CD14-positive monocyte (primary cell): ENCODE data around the gene APEX2. TPM values are rescaled to one million over a fixed set of nuclear protein-coding genes. Genes with fewer than 3 reads are reported as not detected.

Source experiments
- DNase-seq, 3 donors: peaks; one replicate each; pipeline ENCODE4 v3.0.0-alpha.2; 2011 to 2022
- H2AFZ ChIP-seq: 2 replicates; pipeline ENCODE4 v1.6.0; 2012; ENCODE audit warnings: mild to moderate bottlenecking, low read depth, low read length, inconsistent platforms; ENCODE audit not compliant: insufficient read depth, poor library complexity, severe bottlenecking
- H3K27ac ChIP-seq, 2 donors: 1 replicate in 1 of 2; 2 replicates in 1 of 2; pipeline ENCODE4 v1.5.1; 2012 to 2013; ENCODE audit warnings: low read length in 2 of 2, control low read depth in 1 of 2, inconsistent platforms in 1 of 2, low read depth in 1 of 2, mild to moderate bottlenecking in 1 of 2
- H3K27me3 ChIP-seq, 2 donors: one replicate each; pipeline versions ENCODE4 v1.6.0 to v1.6.1; 2011 to 2013; ENCODE audit warnings: low read length in 2 of 2; ENCODE audit not compliant: control insufficient read depth in 2 of 2, insufficient read depth in 2 of 2
- H3K36me3 ChIP-seq, 2 donors: replicated peaks in 1 of 2; 1 replicate in 1 of 2; 2 replicates in 1 of 2; pipeline versions ENCODE4 v1.5.1 to v1.6.1; 2012 to 2013; ENCODE audit warnings: low read length in 2 of 2, control low read depth in 1 of 2, inconsistent platforms in 1 of 2, mild to moderate bottlenecking in 1 of 2; ENCODE audit not compliant: insufficient read depth in 2 of 2, control insufficient read depth in 1 of 2
- H3K4me1 ChIP-seq, 2 donors: 1 replicate in 1 of 2; 2 replicates in 1 of 2; pipeline versions ENCODE4 v1.5.1 to v1.6.1; 2012 to 2013; ENCODE audit warnings: low read length in 2 of 2, control low read depth in 1 of 2, inconsistent platforms in 1 of 2, mild to moderate bottlenecking in 1 of 2, moderate library complexity in 1 of 2; ENCODE audit not compliant: insufficient read depth in 2 of 2, control insufficient read depth in 1 of 2
- H3K4me2 ChIP-seq: replicated peaks from 2 replicates; pipeline ENCODE3; 2012; ENCODE audit warnings: low read length, moderate library complexity, mild to moderate bottlenecking; ENCODE audit not compliant: poor library complexity, severe bottlenecking; ENCODE audit errors: extremely low read depth
- H3K4me3 ChIP-seq, 3 experiments: fragments of 200-600 bp in 1 of 3; sonication (generic) in 1 of 3; replicated peaks in 1 of 3; 1 replicate in 2 of 3; 2 replicates in 1 of 3; pipeline ENCODE4 v1.5.1; 2011 to 2013; ENCODE audit warnings: low read length in 3 of 3, mild to moderate bottlenecking in 3 of 3, control low read depth in 2 of 3, low read depth in 2 of 3, inconsistent platforms in 1 of 3, moderate library complexity in 1 of 3
- H3K79me2 ChIP-seq: 2 replicates; pipeline ENCODE4 v1.6.0; 2012; ENCODE audit warnings: mild to moderate bottlenecking, control low read depth, inconsistent platforms, low read length, moderate library complexity; ENCODE audit not compliant: insufficient read depth
- H3K9ac ChIP-seq: 2 replicates; pipeline ENCODE4 v1.6.0; 2017; ENCODE audit warnings: low read length, mild to moderate bottlenecking; ENCODE audit not compliant: insufficient read depth, poor library complexity, severe bottlenecking
- H3K9me3 ChIP-seq, 2 donors: replicated peaks in 1 of 2; 1 replicate in 1 of 2; 2 replicates in 1 of 2; pipeline versions ENCODE4 v1.5.1 to v1.6.1; 2012 to 2013; ENCODE audit warnings: low read length in 2 of 2, control low read depth in 1 of 2; ENCODE audit not compliant: control insufficient read depth in 1 of 2, insufficient read depth in 1 of 2
- H4K20me1 ChIP-seq: 2 replicates; pipeline ENCODE4 v1.6.0; 2012; ENCODE audit warnings: mild to moderate bottlenecking, low read length, control low read depth, moderate library complexity; ENCODE audit not compliant: insufficient read depth
- H3K27ac Mint-ChIP-seq, 7 donors: one replicate each; pipeline ENCODE4 v1.8.0; 2020; ENCODE audit warnings: mild to moderate bottlenecking in 7 of 7, mixed read lengths in 7 of 7, moderate library complexity in 6 of 7, inconsistent platforms in 2 of 7
- H3K27me3 Mint-ChIP-seq, 3 donors: one replicate each; pipeline ENCODE4 v1.8.0; 2021 to 2022; ENCODE audit warnings: low read depth in 3 of 3, mild to moderate bottlenecking in 3 of 3, mixed read lengths in 3 of 3, moderate library complexity in 3 of 3, inconsistent platforms in 1 of 3
- H3K36me3 Mint-ChIP-seq, 2 donors: one replicate each; pipeline ENCODE4 v1.8.0; 2020; ENCODE audit warnings: mixed read lengths in 2 of 2, inconsistent platforms in 1 of 2, mild to moderate bottlenecking in 1 of 2
- H3K4me1 Mint-ChIP-seq: one replicate; pipeline ENCODE4 v1.8.0; 2020; ENCODE audit warnings: mild to moderate bottlenecking, mixed read lengths
- H3K4me3 Mint-ChIP-seq, 2 donors: one replicate each; pipeline ENCODE4 v1.8.0; 2020; ENCODE audit warnings: mild to moderate bottlenecking in 2 of 2, mixed read lengths in 2 of 2, moderate library complexity in 1 of 2
- H3K9me3 Mint-ChIP-seq, 7 donors: one replicate each; pipeline ENCODE4 v1.8.0; 2020 to 2022; ENCODE audit warnings: mixed read lengths in 7 of 7, mild to moderate bottlenecking in 6 of 7, moderate library complexity in 6 of 7, inconsistent platforms in 2 of 7
- WGBS: methylation state at CpG from one replicate; pipeline ENCODE4 v1.1.5; 2013; ENCODE audit warnings: missing lambda C conversion rate; ENCODE audit not compliant: insufficient coverage; 5-methylcytosine and 5-hydroxymethylcytosine counted together
- intact Hi-C, 2 donors: fragments of 100-400 bp; cut with micrococcal nuclease; formaldehyde crosslinking; loops; one replicate each; pipeline versions ENCODE4 v1.15.0 to v1.15.1; 2023
- polyA plus RNA-seq, 3 donors: library from polyadenylated mRNA; depleted of rRNA in 1 of 3; unstranded in 2 of 3; stranded (reverse) in 1 of 3; fragments of 300-500 nt in 2 of 3; fragments of >200 nt in 1 of 3; fragmentation: Illumina TruSeq in 2 of 3; gene quantifications; 1 replicate in 2 of 3; 2 replicates in 1 of 3; pipeline ENCODE4 v1.2.3, GENCODE V29; 2012 to 2021
- TF ChIP-seq, protein P1 (sequence below): fragments of 200-600 bp; IDR thresholded peaks from one replicate; pipeline ENCODE4 v1.8.0; 2022; ENCODE audit warnings: antibody characterized with exemption, mild to moderate bottlenecking

The APEX2 gene
- polyA plus RNA-seq, 3 donors: 13.3 to 17.8 (median 14.4) TPM

GRCh38 chrX:54991706-54992105 is 8.5 kb upstream of the APEX2 start:
- Mint-ChIP-seq H3K27me3 (peaks cover 2 to 10% (median 2%) of the 10 kb centered on the region in 3 donors), H3K4me1 (peaks cover 8% of the 10 kb centered on the region), H3K36me3 (no peaks in the 10 kb centered on the region), H3K4me3 (no peak overlapping the region), H3K27ac (no peak overlapping the region), H3K9me3 (peaks cover 0 to 2% (median 0%) of the 10 kb centered on the region in 7 donors)
- no peaks in the 10 kb centered on the region for H3K9me3 ChIP-seq
- H3K4me2 ChIP-seq: no peak overlapping the region
- H3K4me1 ChIP-seq: peaks cover 0 to 9% of the 10 kb centered on the region in 2 donors
- DNase-seq: no peak
- H3K9ac ChIP-seq: no peak overlapping the region
- intact Hi-C loops: loop anchor here in 1 of 2 donors (10.0 kb wide), 1 partner anchor 177 kb away; no protein-coding TSS in a partner anchor
- no peak overlapping the region for H3K4me3 ChIP-seq
- H3K36me3 ChIP-seq: no peaks in the 10 kb centered on the region
- no CpG with 5 or more reads among the region's 2 CpGs for WGBS
- H4K20me1 ChIP-seq: no peaks in the 10 kb centered on the region
- H3K27ac ChIP-seq: no peak overlapping the region
- no peak overlapping the region for H2AFZ ChIP-seq
- H3K79me2 ChIP-seq: no peaks in the 10 kb centered on the region
- TF ChIP-seq, protein P1, sequence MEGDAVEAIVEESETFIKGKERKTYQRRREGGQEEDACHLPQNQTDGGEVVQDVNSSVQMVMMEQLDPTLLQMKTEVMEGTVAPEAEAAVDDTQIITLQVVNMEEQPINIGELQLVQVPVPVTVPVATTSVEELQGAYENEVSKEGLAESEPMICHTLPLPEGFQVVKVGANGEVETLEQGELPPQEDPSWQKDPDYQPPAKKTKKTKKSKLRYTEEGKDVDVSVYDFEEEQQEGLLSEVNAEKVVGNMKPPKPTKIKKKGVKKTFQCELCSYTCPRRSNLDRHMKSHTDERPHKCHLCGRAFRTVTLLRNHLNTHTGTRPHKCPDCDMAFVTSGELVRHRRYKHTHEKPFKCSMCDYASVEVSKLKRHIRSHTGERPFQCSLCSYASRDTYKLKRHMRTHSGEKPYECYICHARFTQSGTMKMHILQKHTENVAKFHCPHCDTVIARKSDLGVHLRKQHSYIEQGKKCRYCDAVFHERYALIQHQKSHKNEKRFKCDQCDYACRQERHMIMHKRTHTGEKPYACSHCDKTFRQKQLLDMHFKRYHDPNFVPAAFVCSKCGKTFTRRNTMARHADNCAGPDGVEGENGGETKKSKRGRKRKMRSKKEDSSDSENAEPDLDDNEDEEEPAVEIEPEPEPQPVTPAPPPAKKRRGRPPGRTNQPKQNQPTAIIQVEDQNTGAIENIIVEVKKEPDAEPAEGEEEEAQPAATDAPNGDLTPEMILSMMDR: no peak
- no peaks in the 10 kb centered on the region for H3K27me3 ChIP-seq

GRCh38 chrX:54992911-54993622 is 7.1 kb upstream of the APEX2 start:
- H3K27me3 Mint-ChIP-seq: peaks cover 2 to 10% (median 2%) of the 10 kb centered on the region in 3 donors
- DNase-seq: no peak
- H3K27ac Mint-ChIP-seq: no peak overlapping the region
- no CpG with 5 or more reads among the region's 1 CpG for WGBS
- Histone ChIP-seq H2AFZ (no peak overlapping the region), H3K9me3 (no peaks in the 10 kb centered on the region), H4K20me1 (no peaks in the 10 kb centered on the region), H3K27ac (no peak overlapping the region), H3K36me3 (no peaks in the 10 kb centered on the region), H3K27me3 (peaks cover 0 to 2% of the 10 kb centered on the region in 2 donors), H3K4me1 (peaks cover 0 to 9% of the 10 kb centered on the region in 2 donors), H3K4me2 (no peak overlapping the region), H3K79me2 (no peaks in the 10 kb centered on the region), H3K9ac (no peak overlapping the region), H3K4me3 (no peak overlapping the region)
- H3K4me3 Mint-ChIP-seq: no peak overlapping the region
- peaks cover 8% of the 10 kb centered on the region for H3K4me1 Mint-ChIP-seq
- no peaks in the 10 kb centered on the region for H3K36me3 Mint-ChIP-seq
- peaks cover 0 to 2% (median 0%) of the 10 kb centered on the region in 7 donors for H3K9me3 Mint-ChIP-seq
- intact Hi-C loops: loop anchor here in 1 of 2 donors (10.0 kb wide), 1 partner anchor 178 kb away; no protein-coding TSS in a partner anchor
- TF ChIP-seq, protein P1: no peak
